Fibroblast of mammary gland (primary cell): ENCODE data around the gene IL5.
"Not testable (repeated sequence)": the region's sequence is repeated elsewhere in the genome, so short reads cannot be mapped to it uniquely, and the experiment has no call there.

ENCODE experiments used
- DNase-seq: peaks from one replicate; pipeline ENCODE4 v3.0.0-alpha.2; 2010; ENCODE audit warnings: low read depth
- H3K4me3 ChIP-seq: 2 replicates; pipeline ENCODE4 v1.5.1; 2011; ENCODE audit warnings: low read depth, mild to moderate bottlenecking, low read length, moderate library complexity; ENCODE audit not compliant: control insufficient read depth
- CTCF ChIP-seq: conservative IDR thresholded peaks from 2 replicates; pipeline ENCODE4 v1.5.1; 2011; ENCODE audit warnings: low read depth, low read length, inconsistent platforms; ENCODE audit not compliant: control insufficient read depth, insufficient read depth

Gene IL5

GRCh38 chr5:132525299-132525724, 18.0 kb downstream of the IL5 start:
- no peak for DNase-seq
- TF ChIP-seq CTCF = no peak
- H3K4me3 ChIP-seq = no peak overlapping the region

- H3K4me3 ChIP-seq, DNase-seq: not testable (repeated sequence)
Measured at GRCh38 chr5:132524877-132525276, 18.4 kb downstream of the IL5 start.

- not testable (repeated sequence) for DNase-seq, H3K4me3 ChIP-seq
Measured at GRCh38 chr5:132522067-132522466, 21.3 kb downstream of the IL5 start.

- DNase-seq = not testable (repeated sequence)
Measured at GRCh38 chr5:132513618-132514336, 29.5 kb downstream of the IL5 start.

GRCh38 chr5:132510076-132510475, 33.2 kb downstream of the IL5 start:
- H3K4me3 ChIP-seq = no peak overlapping the region
- peak; percentile 92 for DNase-seq
- TF ChIP-seq CTCF = no peak

More at GRCh38 chr5:132513618-132514336, 29.5 kb downstream of the IL5 start:
- H3K4me3 ChIP-seq = not testable (repeated sequence)

GRCh38 chr5:132506094-132506692, 37.1 kb downstream of the IL5 start:
- H3K4me3 ChIP-seq = no peak overlapping the region
- peak; percentile 87 for DNase-seq
- peak; percentile 84 for TF ChIP-seq CTCF

GRCh38 chr5:132505641-132506040, 37.7 kb downstream of the IL5 start:
- TF ChIP-seq CTCF = no peak
- no peak overlapping the region for H3K4me3 ChIP-seq
- no peak for DNase-seq

- TF ChIP-seq CTCF = no peak
- no peak overlapping the region for H3K4me3 ChIP-seq
- no peak for DNase-seq
Measured at GRCh38 chr5:132504746-132505145, 38.6 kb downstream of the IL5 start.
